ENCODE measurements around the gene DSCAM.

Gene DSCAM

DNA sequence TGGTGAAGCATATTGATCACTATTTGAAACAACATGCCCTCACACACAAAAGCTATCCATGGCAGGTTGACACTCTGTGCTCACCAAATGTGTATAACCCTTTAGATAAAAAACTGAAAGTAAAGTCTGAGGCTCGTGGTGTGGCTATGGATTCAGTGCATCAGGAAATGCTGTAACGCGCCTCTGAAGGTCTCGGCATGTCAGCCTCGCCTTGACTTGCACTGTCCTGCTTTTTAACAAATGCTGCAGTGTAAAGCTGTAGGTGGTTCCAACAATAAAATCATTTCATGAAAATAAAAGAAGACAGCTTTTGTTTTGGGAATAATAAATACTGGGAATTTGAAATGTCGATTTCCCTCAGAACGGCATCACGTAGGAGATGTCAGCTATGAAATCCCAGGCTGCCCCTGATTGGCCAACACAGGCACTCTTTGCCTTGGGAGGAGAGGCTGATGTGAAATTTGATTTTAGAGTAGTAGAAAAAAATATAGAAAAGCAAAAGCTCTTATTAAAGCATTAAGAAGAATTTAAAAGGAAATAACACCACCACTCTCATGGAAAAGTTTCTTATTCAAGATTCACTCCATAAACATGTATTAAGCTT, 168.2 kb downstream of the DSCAM start:
- no peak for TF ChIP-seq EZH2 (IDR thresholded peaks at IDR 0.05; ENCODE audit: borderline replicate concordance, low read length)
- no peak for TF ChIP-seq CTCF (IDR thresholded peaks at IDR 0.05; ENCODE audit: low read length)
- Histone ChIP-seq H3K27me3 (ENCODE audit: insufficient read depth, low read length) (no peaks in the 10 kb centered on the region), H4K20me1 (ENCODE audit: insufficient read depth, low read length) (no peaks in the 10 kb centered on the region), H3K4me3 (ENCODE audit: low read depth, low read length, poor library complexity, severe bottlenecking) (no peak overlapping the region), H2AFZ (ENCODE audit: low read length) (no peak overlapping the region), H3K36me3 (ENCODE audit: insufficient read depth, low read length) (no peaks in the 10 kb centered on the region), H3K9me2 (ENCODE audit: low read depth, low read length) (no peaks in the 10 kb centered on the region), H3K4me1 (ENCODE audit: insufficient read depth, low read length, severe bottlenecking) (no peaks in the 10 kb centered on the region), H3F3A (ENCODE audit: insufficient read depth, low read length) (no peaks in the 10 kb centered on the region), H3K79me2 (ENCODE audit: insufficient read depth, low read length) (no peaks in the 10 kb centered on the region), H3K9ac (ENCODE audit: low read length) (no peak overlapping the region), H3K27ac (ENCODE audit: low read depth, low read length, poor library complexity, severe bottlenecking) (no peak overlapping the region), H3K9me3 (ENCODE audit: low read length) (no peaks in the 10 kb centered on the region), H3K4me2 (ENCODE audit: low read length) (no peak overlapping the region)

GRCh38 chr21:40675017-40675416, 171.9 kb downstream of the DSCAM start:
- Histone ChIP-seq H4K20me1 (ENCODE audit: insufficient read depth, low read length) (no peaks in the 10 kb centered on the region), H3K9me2 (ENCODE audit: low read depth, low read length) (no peaks in the 10 kb centered on the region), H3K9ac (ENCODE audit: low read length) (no peak overlapping the region), H3K27ac (ENCODE audit: low read depth, low read length, poor library complexity, severe bottlenecking) (no peak overlapping the region), H3F3A (ENCODE audit: insufficient read depth, low read length) (no peaks in the 10 kb centered on the region), H3K9me3 (ENCODE audit: low read length) (no peaks in the 10 kb centered on the region), H3K79me2 (ENCODE audit: insufficient read depth, low read length) (no peaks in the 10 kb centered on the region), H3K4me1 (ENCODE audit: insufficient read depth, low read length, severe bottlenecking) (no peaks in the 10 kb centered on the region), H3K27me3 (ENCODE audit: insufficient read depth, low read length) (no peaks in the 10 kb centered on the region), H2AFZ (ENCODE audit: low read length) (no peak overlapping the region), H3K4me2 (ENCODE audit: low read length) (no peak overlapping the region), H3K4me3 (ENCODE audit: low read depth, low read length, poor library complexity, severe bottlenecking) (no peak overlapping the region), H3K36me3 (ENCODE audit: insufficient read depth, low read length) (no peaks in the 10 kb centered on the region)
- TF ChIP-seq EZH2 (IDR thresholded peaks at IDR 0.05; ENCODE audit: borderline replicate concordance, low read length), result no peak
- TF ChIP-seq CTCF (IDR thresholded peaks at IDR 0.05; ENCODE audit: low read length), result no peak

- Histone ChIP-seq H2AFZ (ENCODE audit: low read length) (no peak overlapping the region), H3K9ac (ENCODE audit: low read length) (no peak overlapping the region), H3K36me3 (ENCODE audit: insufficient read depth, low read length) (no peaks in the 10 kb centered on the region), H3K4me3 (ENCODE audit: low read depth, low read length, poor library complexity, severe bottlenecking) (no peak overlapping the region), H3K9me3 (ENCODE audit: low read length) (no peaks in the 10 kb centered on the region), H3F3A (ENCODE audit: insufficient read depth, low read length) (no peaks in the 10 kb centered on the region), H3K9me2 (ENCODE audit: low read depth, low read length) (no peaks in the 10 kb centered on the region), H4K20me1 (ENCODE audit: insufficient read depth, low read length) (no peaks in the 10 kb centered on the region), H3K4me2 (ENCODE audit: low read length) (no peak overlapping the region), H3K4me1 (ENCODE audit: insufficient read depth, low read length, severe bottlenecking) (no peaks in the 10 kb centered on the region), H3K27me3 (ENCODE audit: insufficient read depth, low read length) (no peaks in the 10 kb centered on the region), H3K27ac (ENCODE audit: low read depth, low read length, poor library complexity, severe bottlenecking) (no peak overlapping the region), H3K79me2 (ENCODE audit: insufficient read depth, low read length) (no peaks in the 10 kb centered on the region)
- no peak for TF ChIP-seq CTCF (IDR thresholded peaks at IDR 0.05; ENCODE audit: low read length)
- no peak for TF ChIP-seq EZH2 (IDR thresholded peaks at IDR 0.05; ENCODE audit: borderline replicate concordance, low read length)
These were observed 174.4 kb downstream of the DSCAM start for GRCh38 chr21:40672602-40673001.

All from OCI-LY1 (cell line).